ENCODE measurements around the gene TPRG1L.

GRCh38 chr1:3673381-3674099 lies 48.7 kb downstream of the TPRG1L start:
- no peak for TF ChIP-seq GATA2 (IDR thresholded peaks at IDR 0.05; ENCODE audit: low read depth, low read length)
- TF ChIP-seq GATA3 (IDR thresholded peaks at IDR 0.05; ENCODE audit: low read depth, low read length): no peak

Data from SH-SY5Y (cell line).